Endothelial cell of umbilical vein (primary cell): ENCODE measurements around the gene TNIK. TPM values are rescaled to one million over a fixed set of nuclear protein-coding genes. Genes with fewer than 3 reads are reported as not detected.

Source experiments
- BruUV-seq: library from RNA; stranded (reverse); fragments of 400-500 nt; replicated peaks from 2 replicates; lab custom pipeline; 2021; lab: Mats Ljungman, UMichigan
- CTCF ChIA-PET: fragments of 300-600, 350-600 bp; sonication (Branson Sonifier 250); formaldehyde crosslinking; loops from one replicate; lab custom pipeline; 2021; ENCODE audit warnings: antibody characterized with exemption, inconsistent platforms; lab: Charles Lee
- POLR2A ChIA-PET: fragments of 300-600, 350-600 bp; sonication (Branson Sonifier 250); formaldehyde crosslinking; loops from one replicate; lab custom pipeline; 2021; ENCODE audit warnings: antibody characterized with exemption, inconsistent platforms; lab: Charles Lee
- DNase-seq: peaks from one replicate; pipeline ENCODE4 v3.0.0-alpha.2; 2011; ENCODE audit warnings: low read depth, low spot score
- FAIRE-seq: peaks from 2 replicates; lab custom pipeline; 2011; peaks lifted over from hg19 to GRCh38; lab: Jason Lieb, UNC
- H2AFZ ChIP-seq: 2 replicates; pipeline ENCODE4 v1.6.0; 2012; ENCODE audit warnings: low read depth, low read length, control low read depth, inconsistent platforms
- H3K27ac ChIP-seq: 2 replicates; pipeline ENCODE4 v1.5.1; 2011; ENCODE audit warnings: low read depth, mild to moderate bottlenecking, control low read depth, low read length, moderate library complexity; ENCODE audit not compliant: insufficient read depth
- H3K27me3 ChIP-seq, 2 experiments: 2 replicates each; pipeline versions ENCODE4 v1.6.0 to v1.6.1; 2011; ENCODE audit warnings: low read length in 2 of 2, mixed read lengths in 1 of 2; ENCODE audit not compliant: control insufficient read depth in 2 of 2, insufficient read depth in 2 of 2
- H3K36me3 ChIP-seq, 2 experiments: 2 replicates in 1 of 2; 3 replicates in 1 of 2; pipeline ENCODE4 v1.5.1; 2011; ENCODE audit warnings: low read length in 2 of 2, mild to moderate bottlenecking in 1 of 2, moderate library complexity in 1 of 2; ENCODE audit not compliant: control insufficient read depth in 2 of 2, insufficient read depth in 2 of 2; ENCODE audit errors: extremely low read depth in 1 of 2
- H3K4me1 ChIP-seq: 3 replicates; pipeline ENCODE4 v1.5.1; 2011; ENCODE audit warnings: mild to moderate bottlenecking, low read length; ENCODE audit not compliant: control insufficient read depth, insufficient read depth; ENCODE audit errors: extremely low read depth
- H3K4me2 ChIP-seq: 2 replicates; pipeline ENCODE4 v1.6.1; 2011; ENCODE audit warnings: low read length, control low read depth, mixed read lengths; ENCODE audit not compliant: insufficient read depth
- H3K4me3 ChIP-seq, 3 experiments: fragments of 200-600 bp in 1 of 3; sonication (generic), shearing (Covaris generic) in 1 of 3; replicated peaks in 1 of 3; 2 replicates each; pipeline ENCODE4 v1.5.1; 2011 to 2016; ENCODE audit warnings: control low read depth in 3 of 3, low read length in 3 of 3, mild to moderate bottlenecking in 2 of 3, inconsistent platforms in 1 of 3, low read depth in 1 of 3, moderate library complexity in 1 of 3; ENCODE audit not compliant: insufficient read depth in 1 of 3
- H3K79me2 ChIP-seq: 2 replicates; pipeline ENCODE4 v1.6.0; 2012; ENCODE audit warnings: low read length, inconsistent platforms; ENCODE audit not compliant: control insufficient read depth, insufficient read depth
- H3K9ac ChIP-seq: replicated peaks from 2 replicates; pipeline ENCODE3; 2011; ENCODE audit warnings: low read length, control low read depth; ENCODE audit not compliant: insufficient read depth; ENCODE audit errors: extremely low read depth
- H3K9me1 ChIP-seq: replicated peaks from 3 replicates; pipeline ENCODE4 v1.6.0; 2011; ENCODE audit warnings: mild to moderate bottlenecking, low read length; ENCODE audit not compliant: control insufficient read depth, insufficient read depth; ENCODE audit errors: extremely low read depth
- H3K9me3 ChIP-seq: replicated peaks from 2 replicates; pipeline ENCODE4 v1.5.1; 2012; ENCODE audit warnings: low read length, inconsistent platforms; ENCODE audit not compliant: control insufficient read depth, insufficient read depth
- H4K20me1 ChIP-seq: replicated peaks from 2 replicates; pipeline ENCODE3; 2011; ENCODE audit warnings: mild to moderate bottlenecking, low read length; ENCODE audit not compliant: control insufficient read depth, insufficient read depth; ENCODE audit errors: extremely low read depth
- CTCF ChIP-seq, 2 donors: IDR thresholded peaks; 1 replicate in 1 of 2; 2 replicates in 1 of 2; pipeline ENCODE4 v1.5.1; 2011; ENCODE audit warnings: low read length in 2 of 2, mild to moderate bottlenecking in 2 of 2, moderate library complexity in 2 of 2, control low read depth in 1 of 2, inconsistent platforms in 1 of 2, low read depth in 1 of 2; ENCODE audit not compliant: insufficient read depth in 1 of 2; ENCODE audit errors: extremely low read depth in 1 of 2
- EZH2 ChIP-seq: IDR thresholded peaks from 2 replicates; pipeline ENCODE4 v1.6.1; 2012; ENCODE audit warnings: borderline replicate concordance, low read depth, mild to moderate bottlenecking, moderate library complexity, low read length, inconsistent platforms; ENCODE audit not compliant: severe bottlenecking
- GATA2 ChIP-seq: IDR thresholded peaks from 2 replicates; pipeline ENCODE4 v1.7.0; 2011; ENCODE audit warnings: low read depth, mild to moderate bottlenecking, moderate library complexity, mixed read lengths, low read length; ENCODE audit not compliant: insufficient read length, insufficient read depth
- MAX ChIP-seq: IDR thresholded peaks from 2 replicates; pipeline ENCODE4 v1.6.1; 2011; ENCODE audit not compliant: insufficient read depth, insufficient read length
- MYC ChIP-seq: IDR thresholded peaks from one replicate; pipeline ENCODE4 v1.6.1; 2011; ENCODE audit warnings: mild to moderate bottlenecking, low read depth, low read length
- POLR2A ChIP-seq: IDR thresholded peaks from 2 replicates; pipeline ENCODE4 v1.6.1; 2012; ENCODE audit warnings: low read depth, mild to moderate bottlenecking, control low read depth, low read length
- POLR2AphosphoS5 ChIP-seq: IDR thresholded peaks from 2 replicates; pipeline ENCODE4 v1.6.1; 2012; ENCODE audit warnings: low read depth, mild to moderate bottlenecking, control low read depth, low read length, moderate library complexity; ENCODE audit not compliant: insufficient read depth
- dilution Hi-C: fragments of 300-500 bp; cut with MboI; formaldehyde crosslinking; loops from one replicate; pipeline ENCODE4 v1.15.0; 2019; ENCODE audit warnings: low sequenced_read_pairs; ENCODE audit not compliant: extremely low pct_ligation_motif_present
- intact Hi-C: fragments of 100-400 bp; cut with micrococcal nuclease; formaldehyde crosslinking; loops from one replicate; pipeline ENCODE4 v1.10.0; 2022
- polyA plus RNA-seq, 4 experiments: library from polyadenylated mRNA; depleted of rRNA in 3 of 4; stranded (reverse) in 3 of 4; unstranded in 1 of 4; fragments of >200 nt; gene quantifications; 2 replicates each; pipeline versions ENCODE4 v1.2.1 to v1.2.3, GENCODE V29; 2011 to 2012; ENCODE audit warnings: missing spikeins in 1 of 4
- total RNA-seq: library from RNA; stranded (reverse); gene quantifications from 2 replicates; pipeline ENCODE4 v1.2.3, GENCODE V29; 2021

The TNIK gene
- total and polyA plus RNA-seq, 2 donors (not counting 3 experiments of a cell fraction or from before 2014, with no cell fraction given) = 10.9 to 39.7 TPM

GRCh38 chr3:171095063-171095462 is 365.1 kb downstream of the TNIK start:
- Histone ChIP-seq H3K9me3 (no peaks in the 10 kb centered on the region), H3K79me2 (no peaks in the 10 kb centered on the region), H3K9ac (no peak overlapping the region), H3K9me1 (no peaks in the 10 kb centered on the region), H3K4me2 (no peak overlapping the region), H3K36me3 (no peaks in the 10 kb centered on the region), H2AFZ (no peak overlapping the region), H4K20me1 (no peaks in the 10 kb centered on the region), H3K4me1 (peaks cover under 1% of the 10 kb centered on the region), H3K27ac (no peak overlapping the region), H3K4me3 (no peak overlapping the region), H3K27me3 (no peaks in the 10 kb centered on the region)
- FAIRE-seq (no peak), DNase-seq (peak; percentile 23)
- intact Hi-C loops = no loop called here
- TF ChIP-seq POLR2AphosphoS5 (no peak), GATA2 (no peak), EZH2 (no peak), POLR2A (no peak), MYC (no peak), MAX (no peak), CTCF (IDR thresholded peaks at IDR 0.05; ENCODE audit: extremely low read depth in 1 of 2, insufficient read depth in 1 of 2, low read depth in 1 of 2, low read length in 2 of 2) (no peak)
- ChIA-PET CTCF (interaction anchor here (1.4 kb wide), 1 partner anchor 13 kb away, joined by 3 read pairs; no protein-coding TSS in a partner anchor), POLR2A (no interaction called here)
- dilution Hi-C loops = no loop called here
- no TSS peak for BruUV-seq
